HCT116 (cell line): ENCODE results near the gene SSNA1. TPM values are rescaled to one million over a fixed set of nuclear protein-coding genes. Genes with fewer than 3 reads are reported as not detected.
A peak's percentile ranks its signal among the peaks of the same experiment; 100 is the strongest.

ENCODE experiments used
- ATAC-seq: fragments of 200-7000 bp; cut with Tn5 transposase; 2 replicates; pipeline ENCODE4 v1.9.1; 2020; ENCODE audit warnings: mild to moderate bottlenecking, moderate library complexity
- BruUV-seq: library from RNA; stranded (reverse); fragments of 400-500 nt; replicated peaks from 2 replicates; lab custom pipeline; 2021; lab: Mats Ljungman, UMichigan
- CTCF ChIA-PET: fragments of 300-600 bp; sonication (Branson Sonifier 250); formaldehyde crosslinking; loops from one replicate; lab custom pipeline; 2021; ENCODE audit warnings: antibody characterized with exemption; lab: Charles Lee
- POLR2A ChIA-PET: fragments of 300-600, 350-600 bp; sonication (Branson Sonifier 250); formaldehyde crosslinking; loops from one replicate; lab custom pipeline; 2021; ENCODE audit warnings: antibody characterized with exemption; lab: Charles Lee
- RAD21 ChIA-PET, 2 experiments: fragments of 300-600 bp; sonication (Branson Sonifier 250); formaldehyde crosslinking; loops; one replicate each; lab custom pipeline; 2023; ENCODE audit warnings: low total read pairs in 2 of 2; ENCODE audit not compliant: uncharacterized antibody in 2 of 2, unreplicated experiment in 2 of 2, low non-redundant PET in 1 of 2; lab: Charles Lee
- DNase-seq: peaks from one replicate; pipeline ENCODE4 v3.0.0-alpha.2; 2010; ENCODE audit warnings: low read depth, low spot score
- H2AFZ ChIP-seq: fragments of 200-600 bp; shearing (Covaris generic), sonication (generic); 2 replicates; pipeline ENCODE4 v1.6.1; 2017; ENCODE audit warnings: low read depth, mixed run types, mixed read lengths, antibody characterized with exemption, low read length; ENCODE audit not compliant: poor library complexity, severe bottlenecking
- H3K27ac ChIP-seq: 2 replicates; pipeline ENCODE4 v1.5.1; 2012; ENCODE audit warnings: low read depth, low read length
- H3K27me3 ChIP-seq: fragments of 200-600 bp; sonication (generic); 2 replicates; pipeline ENCODE4 v1.6.1; 2016; ENCODE audit warnings: mixed run types, low read length, mixed read lengths; ENCODE audit not compliant: insufficient read depth
- H3K36me3 ChIP-seq, 2 experiments: fragments of 200-500 bp in 1 of 2; fragments of 200-600 bp in 1 of 2; sonication (Bioruptor generic) in 1 of 2; sonication (generic) in 1 of 2; 2 replicates each; pipeline versions ENCODE4 v1.5.1 to v1.6.1; 2014 to 2016; ENCODE audit warnings: low read length in 2 of 2, inconsistent platforms in 1 of 2, mixed read lengths in 1 of 2, mixed run types in 1 of 2; ENCODE audit not compliant: insufficient read depth in 2 of 2, control insufficient read depth in 1 of 2
- H3K4me1 ChIP-seq, 2 experiments: fragments of 200-600 bp in 1 of 2; sonication (generic) in 1 of 2; 2 replicates each; pipeline versions ENCODE4 v1.5.1 to v1.6.1; 2012 to 2017; ENCODE audit warnings: low read length in 2 of 2, inconsistent platforms in 1 of 2, mild to moderate bottlenecking in 1 of 2, mixed read lengths in 1 of 2, mixed run types in 1 of 2, moderate library complexity in 1 of 2; ENCODE audit not compliant: insufficient read depth in 2 of 2, control insufficient read depth in 1 of 2
- H3K4me2 ChIP-seq: fragments of 200-600 bp; sonication (generic); 2 replicates; pipeline ENCODE4 v1.6.1; 2017; ENCODE audit warnings: mixed run types, low read length, mixed read lengths
- H3K4me3 ChIP-seq, 2 experiments: fragments of 200-600 bp in 1 of 2; sonication (generic) in 1 of 2; replicated peaks in 1 of 2; 2 replicates each; pipeline ENCODE4 v1.5.1; 2011 to 2016; ENCODE audit warnings: low read length in 2 of 2, control low read depth in 1 of 2, low read depth in 1 of 2, mild to moderate bottlenecking in 1 of 2, mixed read lengths in 1 of 2, mixed run types in 1 of 2
- H3K79me2 ChIP-seq: fragments of 200-600 bp; sonication (generic); 2 replicates; pipeline ENCODE4 v1.6.1; 2017; ENCODE audit warnings: mild to moderate bottlenecking, mixed run types, low read length, moderate library complexity, mixed read lengths; ENCODE audit not compliant: insufficient read depth
- H3K9ac ChIP-seq: fragments of 200-600 bp; sonication (generic); 2 replicates; pipeline ENCODE4 v1.6.1; 2016; ENCODE audit warnings: low read length, mixed read lengths
- H3K9me2 ChIP-seq: fragments of 200-600 bp; sonication (generic), shearing (Covaris generic); 2 replicates; pipeline ENCODE4 v1.6.1; 2017; ENCODE audit warnings: mixed run types, mild to moderate bottlenecking, moderate library complexity; ENCODE audit not compliant: insufficient read depth
- H3K9me3 ChIP-seq, 2 experiments: fragments of 200-500 bp in 1 of 2; fragments of 200-600 bp in 1 of 2; sonication (Bioruptor generic) in 1 of 2; sonication (generic) in 1 of 2; 2 replicates each; pipeline ENCODE4 v1.6.1; 2014 to 2017; ENCODE audit warnings: low read length in 2 of 2, mixed read lengths in 2 of 2, inconsistent platforms in 1 of 2, low read depth in 1 of 2, mild to moderate bottlenecking in 1 of 2, mixed run types in 1 of 2, moderate library complexity in 1 of 2; ENCODE audit not compliant: control insufficient read depth in 1 of 2, insufficient read depth in 1 of 2
- H4K20me1 ChIP-seq: fragments of 200-600 bp; sonication (generic), shearing (Covaris generic); 2 replicates; pipeline ENCODE4 v1.6.1; 2017; ENCODE audit warnings: mixed run types, mild to moderate bottlenecking, moderate library complexity; ENCODE audit not compliant: insufficient read depth
- ATF3 ChIP-seq: IDR thresholded peaks from 2 replicates; pipeline ENCODE4 v1.6.1; 2012
- CBX3 ChIP-seq: IDR thresholded peaks from 2 replicates; pipeline ENCODE4 v1.6.1; 2012; ENCODE audit warnings: low read depth
- FOSL1 ChIP-seq: IDR thresholded peaks from 2 replicates; pipeline ENCODE4 v1.6.1; 2012; ENCODE audit warnings: low read depth
- JUND ChIP-seq: IDR thresholded peaks from 2 replicates; pipeline ENCODE4 v1.6.1; 2012
- MAX ChIP-seq: IDR thresholded peaks from 2 replicates; pipeline ENCODE4 v1.6.1; 2012
- POLR2A ChIP-seq: IDR thresholded peaks from 2 replicates; pipeline ENCODE4 v1.7.0; 2011; ENCODE audit warnings: borderline replicate concordance; ENCODE audit not compliant: insufficient read depth, insufficient read length; ENCODE audit errors: extremely low read depth
- RAD21 ChIP-seq: IDR thresholded peaks from 2 replicates; pipeline ENCODE4 v1.6.1; 2012; ENCODE audit warnings: low read depth, mild to moderate bottlenecking
- REST ChIP-seq: IDR thresholded peaks from 2 replicates; pipeline ENCODE4 v1.6.1; 2012; ENCODE audit warnings: low read depth
- TCF7L2 ChIP-seq: IDR thresholded peaks from 2 replicates; pipeline ENCODE4 v1.7.0; 2011; ENCODE audit warnings: borderline replicate concordance, inconsistent platforms; ENCODE audit not compliant: insufficient read depth, insufficient read length; ENCODE audit errors: extremely low read depth
- YY1 ChIP-seq: IDR thresholded peaks from 2 replicates; pipeline ENCODE4 v1.6.1; 2011; ENCODE audit warnings: low read length, low read depth, moderate library complexity, mild to moderate bottlenecking; ENCODE audit not compliant: insufficient replicate concordance; ENCODE audit errors: extremely low read depth
- ZBTB33 ChIP-seq: IDR thresholded peaks from 2 replicates; pipeline ENCODE4 v1.6.1; 2011; ENCODE audit warnings: mild to moderate bottlenecking, low read length, moderate library complexity; ENCODE audit not compliant: insufficient replicate concordance; ENCODE audit errors: extremely low read depth
- ZFX ChIP-seq: fragments of 450-650 bp; IDR thresholded peaks from 2 replicates; pipeline ENCODE4 v1.6.1; 2017
- ZNF274 ChIP-seq: fragments of 200-500 bp; sonication (Bioruptor generic); IDR thresholded peaks from 2 replicates; pipeline ENCODE4 v1.6.1; 2014; ENCODE audit warnings: mild to moderate bottlenecking, low read depth, low read length, inconsistent platforms
- intact Hi-C: fragments of 100-400 bp; cut with micrococcal nuclease; formaldehyde crosslinking; loops from 2 replicates; pipeline ENCODE4 v1.10.0; 2022
- total RNA-seq: library from RNA; stranded (reverse); gene quantifications from one replicate; pipeline ENCODE4 v1.2.1, GENCODE V29; 2021; ENCODE audit not compliant: unreplicated experiment

Gene SSNA1
- total RNA-seq, 1 experiment from 2014 or later = 84.7 TPM

- TF ChIP-seq ZNF274 (no peak), YY1 (no peak), RAD21 (no peak), ZFX (no peak)
Measured at GRCh38 chr9:137202966-137203365, 14.5 kb downstream of the SSNA1 start (continued).

GRCh38 chr9:137204731-137205125 is 16.3 kb downstream of the SSNA1 start:
- peaks cover 0 to 9% of the 10 kb centered on the region in 2 experiments; a peak in 2 of 4 replicates for H3K36me3 ChIP-seq
- no peaks in the 10 kb centered on the region for H3K9me2 ChIP-seq
- peak overlapping the region; percentile 95 for H3K9ac ChIP-seq
- DNase-seq (no peak), ATAC-seq (no peak)
- H3K27ac ChIP-seq = peak overlapping the region; percentile 78
- H3K4me1 ChIP-seq = peaks cover 22 to 37% of the 10 kb centered on the region in 2 experiments
- peak overlapping the region; percentile 91 to 98 for H3K4me3 ChIP-seq
- RAD21 ChIA-PET = no interaction called here
- CTCF ChIA-PET = no interaction called here
- no peaks in the 10 kb centered on the region for H4K20me1 ChIP-seq
- H3K79me2 ChIP-seq = peaks cover 62% of the 10 kb centered on the region
- intact Hi-C loops = loop anchor here (2.0 kb wide), 1 partner anchor 18 kb away; the partner anchor contains the start of gene RNF208
- H3K9me3 ChIP-seq = no peaks in the 10 kb centered on the region
- H3K27me3 ChIP-seq = no peaks in the 10 kb centered on the region
- H2AFZ ChIP-seq = no peak overlapping the region
- POLR2A ChIA-PET = interaction anchor here (1.9 to 2.1 kb wide), 2 partner anchors 16 to 18 kb away, joined by 6 read pairs; partner anchors contain the start of gene SSNA1
- H3K4me2 ChIP-seq = peak overlapping the region; percentile 93
- TF ChIP-seq ZBTB33 (no peak), ATF3 (no peak), ZNF274 (no peak), JUND (no peak), CBX3 (no peak), FOSL1 (no peak), TCF7L2 (no peak), POLR2A (no peak), REST (no peak), MAX (no peak)
- no TSS peak for BruUV-seq
